ENCODE measurements around the gene RIIAD1.
"Not testable (repeated sequence)": the region's sequence is repeated elsewhere in the genome, so short reads cannot be mapped to it uniquely, and the experiment has no call there.

RIIAD1 gene

DNA sequence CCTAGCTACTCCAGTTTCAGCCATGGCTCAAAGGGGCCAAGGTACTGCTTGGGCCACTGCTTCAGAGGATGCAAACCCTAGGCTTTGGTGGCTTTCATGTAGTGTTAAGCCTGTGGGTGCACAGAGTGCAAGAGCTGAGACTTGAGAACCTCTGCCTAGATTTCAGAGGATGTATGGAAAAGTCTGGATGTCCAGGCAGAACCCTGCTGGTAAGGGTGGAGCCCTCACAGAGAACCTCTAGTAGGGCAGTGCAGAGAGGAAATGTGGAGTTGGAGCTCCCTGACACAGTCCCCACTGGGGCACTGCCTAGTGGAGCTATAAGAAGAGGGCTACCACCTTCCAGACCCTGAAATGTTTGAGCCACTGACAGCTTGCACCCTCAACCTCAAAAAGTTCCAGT, 16.2 kb downstream of the RIIAD1 start:
- Histone ChIP-seq H3K27ac (ENCODE audit: low read depth, low read length) (no peak overlapping the region), H3K36me3 (ENCODE audit: control insufficient read depth, insufficient read depth, low read length) (no peaks in the 10 kb centered on the region), H3K9me3 (ENCODE audit: control insufficient read depth, insufficient read depth, low read depth, low read length) (peaks cover 16% of the 10 kb centered on the region), H3K4me1 (ENCODE audit: control insufficient read depth, insufficient read depth, low read length) (no peaks in the 10 kb centered on the region), H3K9ac (ENCODE audit: low read length) (no peak overlapping the region), H3K27me3 (ENCODE audit: control insufficient read depth, insufficient read depth, low read length) (no peaks in the 10 kb centered on the region; the same call in 1 of the 2 replicates), H3K4me3 (ENCODE audit: low read depth, low read length) (no peak overlapping the region)

DNA sequence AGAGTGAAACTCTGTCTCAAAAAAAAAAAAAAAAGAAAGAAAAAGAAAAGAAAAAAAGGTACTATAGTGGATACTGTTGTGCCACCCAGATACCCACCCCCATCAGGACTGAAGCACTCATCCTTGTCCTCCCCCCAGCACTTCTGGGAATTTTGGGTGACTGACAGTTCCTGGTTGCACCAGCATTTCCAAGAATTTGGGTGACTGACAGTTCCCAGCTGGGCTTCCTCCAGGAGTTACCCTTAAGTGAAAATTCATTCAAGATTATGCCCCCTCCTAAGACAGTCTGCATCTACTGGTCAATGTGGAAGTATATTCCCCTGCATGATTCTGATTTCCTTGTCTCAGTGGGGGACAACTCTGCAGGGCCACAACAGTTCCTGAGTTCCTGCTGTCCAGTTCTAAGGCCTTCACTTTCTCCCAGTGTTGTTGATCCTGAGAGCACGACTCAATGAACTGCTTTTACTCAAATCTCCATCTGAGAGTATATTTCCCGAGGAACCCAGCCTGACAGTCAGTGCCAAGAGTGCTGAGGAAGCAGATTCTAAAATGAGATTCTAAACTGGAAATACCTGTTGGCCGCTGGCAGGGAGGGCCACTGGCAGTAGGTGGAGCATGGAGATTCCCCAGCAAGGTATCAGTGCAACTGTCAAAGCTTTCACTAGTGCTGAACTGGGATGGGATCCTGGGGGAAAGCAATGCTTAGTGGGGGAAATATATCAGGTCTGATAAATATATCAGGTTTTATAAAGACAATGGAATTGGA, 18.5 kb downstream of the RIIAD1 start:
- Histone ChIP-seq H3K4me3 (ENCODE audit: low read depth, low read length) (no peak overlapping the region), H3K36me3 (ENCODE audit: control insufficient read depth, insufficient read depth, low read length) (no peaks in the 10 kb centered on the region), H3K9me3 (ENCODE audit: control insufficient read depth, insufficient read depth, low read depth, low read length) (peaks cover 16% of the 10 kb centered on the region)

DNA sequence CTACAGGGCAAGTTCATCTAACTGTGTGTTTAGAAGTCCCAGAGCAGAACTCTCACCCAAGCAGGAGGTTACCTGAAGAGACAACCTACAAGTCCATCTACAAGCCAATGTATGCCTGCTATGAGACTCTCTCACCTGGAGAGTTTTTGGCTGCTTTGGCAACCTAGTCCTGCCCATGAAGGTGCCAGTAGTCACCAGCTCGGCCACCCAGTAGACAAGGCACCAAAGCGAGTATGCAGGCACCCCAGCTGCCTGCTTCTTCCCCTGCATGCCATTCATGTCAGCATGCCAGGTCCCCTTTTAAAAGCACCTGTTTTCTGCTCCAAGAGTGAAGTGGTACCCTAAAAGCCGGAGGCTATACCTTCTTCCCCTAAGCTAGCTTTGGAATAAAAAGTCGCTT, 20.2 kb downstream of the RIIAD1 start:
- Histone ChIP-seq H3K4me3 (ENCODE audit: low read depth, low read length) (no peak overlapping the region), H3K27me3 (ENCODE audit: control insufficient read depth, insufficient read depth, low read length) (no peaks in the 10 kb centered on the region; the same call in 1 of the 2 replicates), H3K4me1 (ENCODE audit: control insufficient read depth, insufficient read depth, low read length) (no peaks in the 10 kb centered on the region), H3K9me3 (ENCODE audit: control insufficient read depth, insufficient read depth, low read depth, low read length) (peaks cover 16% of the 10 kb centered on the region), H3K9ac (ENCODE audit: low read length) (no peak overlapping the region), H3K36me3 (ENCODE audit: control insufficient read depth, insufficient read depth, low read length) (no peaks in the 10 kb centered on the region), H3K27ac (ENCODE audit: low read depth, low read length) (no peak overlapping the region)

More for the DNA sequence above, 18.5 kb downstream of the RIIAD1 start:
- Histone ChIP-seq H3K27me3 (ENCODE audit: control insufficient read depth, insufficient read depth, low read length) (no peaks in the 10 kb centered on the region; the same call in 1 of the 2 replicates), H3K9ac (ENCODE audit: low read length) (no peak overlapping the region), H3K4me1 (ENCODE audit: control insufficient read depth, insufficient read depth, low read length) (no peaks in the 10 kb centered on the region), H3K27ac (ENCODE audit: low read depth, low read length) (no peak overlapping the region)

DNA sequence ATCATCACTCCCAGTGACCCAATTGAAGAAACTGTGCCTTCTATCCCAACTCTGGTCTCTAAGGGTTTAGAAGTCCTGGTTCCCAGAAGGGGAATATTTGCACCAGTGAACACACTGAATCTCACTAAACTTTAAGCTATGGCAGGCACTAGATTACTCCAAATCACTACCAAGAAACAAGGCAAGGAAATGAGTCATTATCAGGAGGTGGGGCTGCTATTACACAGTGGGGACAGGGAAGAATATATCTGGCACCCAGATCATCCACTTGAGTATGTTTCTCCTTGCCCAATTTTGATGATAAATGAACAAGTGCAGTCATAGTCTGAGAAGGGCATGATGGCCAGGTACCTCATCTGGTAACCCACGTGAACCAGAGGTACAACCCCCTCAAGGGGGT, 35.0 kb downstream of the RIIAD1 start:
- Histone ChIP-seq H3K9me3 (ENCODE audit: control insufficient read depth, insufficient read depth, low read depth, low read length) (no peaks in the 10 kb centered on the region), H3K9ac (ENCODE audit: low read length) (no peak overlapping the region), H3K4me1 (ENCODE audit: control insufficient read depth, insufficient read depth, low read length) (no peaks in the 10 kb centered on the region), H3K27me3 (ENCODE audit: control insufficient read depth, insufficient read depth, low read length) (no peaks in the 10 kb centered on the region), H3K4me3 (ENCODE audit: low read depth, low read length) (no peak overlapping the region), H3K27ac (ENCODE audit: low read depth, low read length) (no peak overlapping the region), H3K36me3 (ENCODE audit: control insufficient read depth, insufficient read depth, low read length) (peaks cover 42% of the 10 kb centered on the region)

DNA sequence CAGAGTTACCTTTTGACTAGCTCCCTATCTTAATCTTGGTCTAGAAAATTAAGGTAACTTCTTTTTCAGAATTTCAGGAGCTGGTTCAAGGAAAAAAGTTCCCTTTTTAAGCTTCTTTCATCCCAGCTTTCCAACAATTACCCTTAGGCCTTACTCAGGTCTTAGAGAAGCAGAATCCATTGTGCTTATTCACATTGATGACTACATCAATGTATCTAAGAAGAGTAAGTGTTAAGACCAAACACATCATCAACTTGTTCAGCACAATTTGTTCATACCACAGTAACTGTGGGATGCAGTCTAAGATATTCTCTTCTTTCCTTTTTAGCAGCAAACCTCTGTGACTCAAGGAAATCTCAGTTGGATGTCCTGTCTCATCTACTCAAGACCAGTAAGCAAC, 37.9 kb downstream of the RIIAD1 start:
- H3K27ac ChIP-seq (ENCODE audit: low read depth, low read length): no peak overlapping the region
- no peaks in the 10 kb centered on the region for H3K9me3 ChIP-seq (ENCODE audit: control insufficient read depth, insufficient read depth, low read depth, low read length)
- peaks cover 51% of the 10 kb centered on the region for H3K36me3 ChIP-seq (ENCODE audit: control insufficient read depth, insufficient read depth, low read length)
- H3K9ac ChIP-seq (ENCODE audit: low read length): no peak overlapping the region
- no peaks in the 10 kb centered on the region for H3K27me3 ChIP-seq (ENCODE audit: control insufficient read depth, insufficient read depth, low read length)
- H3K4me1 ChIP-seq (ENCODE audit: control insufficient read depth, insufficient read depth, low read length): peaks cover 6% of the 10 kb centered on the region; the same call in 1 of the 2 replicates
- H3K4me3 ChIP-seq (ENCODE audit: low read depth, low read length): no peak overlapping the region

DNA sequence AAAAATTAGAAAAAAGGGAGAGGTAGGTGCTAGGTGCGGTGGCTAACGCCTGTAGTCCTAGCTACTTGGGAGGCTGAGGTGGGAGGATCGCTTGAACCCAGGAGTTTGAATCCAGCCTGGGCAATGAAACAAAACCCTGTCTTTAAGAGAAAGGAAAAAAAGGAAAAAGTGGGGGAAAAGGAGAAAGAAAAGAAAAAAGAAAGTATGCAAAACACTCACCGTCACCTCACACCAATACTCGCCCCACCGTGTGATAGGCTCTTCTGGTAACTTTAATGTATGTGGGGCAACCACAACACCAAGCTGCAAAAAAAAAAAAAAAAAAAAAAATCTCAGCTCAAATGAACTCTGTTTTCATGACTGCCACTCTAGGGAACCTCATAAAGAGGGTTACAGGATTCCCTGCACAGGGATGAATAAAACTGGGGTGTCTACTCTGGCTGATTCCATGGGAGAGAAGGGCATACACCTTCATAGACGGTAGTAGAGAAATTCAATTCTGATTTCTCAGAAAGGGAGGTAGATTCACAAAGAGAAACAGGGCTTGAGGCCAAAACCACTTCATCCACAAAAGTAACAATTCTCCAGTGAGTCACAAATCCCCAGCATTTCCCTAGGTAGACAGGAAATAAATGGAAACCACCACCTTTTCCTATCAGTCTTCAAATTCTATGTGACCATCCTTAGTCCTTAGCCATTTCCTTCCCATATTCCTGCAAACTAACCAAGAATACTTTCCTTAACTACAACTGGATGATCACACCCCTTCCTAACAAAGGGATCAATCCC, 39.5 kb downstream of the RIIAD1 start:
- Histone ChIP-seq H3K36me3 (ENCODE audit: control insufficient read depth, insufficient read depth, low read length) (peaks cover 48% of the 10 kb centered on the region), H3K9me3 (ENCODE audit: control insufficient read depth, insufficient read depth, low read depth, low read length) (no peaks in the 10 kb centered on the region), H3K27ac (ENCODE audit: low read depth, low read length) (no peak overlapping the region), H3K27me3 (ENCODE audit: control insufficient read depth, insufficient read depth, low read length) (no peaks in the 10 kb centered on the region), H3K4me1 (ENCODE audit: control insufficient read depth, insufficient read depth, low read length) (peaks cover 6% of the 10 kb centered on the region; the same call in 1 of the 2 replicates), H3K9ac (ENCODE audit: low read length) (no peak overlapping the region), H3K4me3 (ENCODE audit: low read depth, low read length) (no peak overlapping the region)

DNA sequence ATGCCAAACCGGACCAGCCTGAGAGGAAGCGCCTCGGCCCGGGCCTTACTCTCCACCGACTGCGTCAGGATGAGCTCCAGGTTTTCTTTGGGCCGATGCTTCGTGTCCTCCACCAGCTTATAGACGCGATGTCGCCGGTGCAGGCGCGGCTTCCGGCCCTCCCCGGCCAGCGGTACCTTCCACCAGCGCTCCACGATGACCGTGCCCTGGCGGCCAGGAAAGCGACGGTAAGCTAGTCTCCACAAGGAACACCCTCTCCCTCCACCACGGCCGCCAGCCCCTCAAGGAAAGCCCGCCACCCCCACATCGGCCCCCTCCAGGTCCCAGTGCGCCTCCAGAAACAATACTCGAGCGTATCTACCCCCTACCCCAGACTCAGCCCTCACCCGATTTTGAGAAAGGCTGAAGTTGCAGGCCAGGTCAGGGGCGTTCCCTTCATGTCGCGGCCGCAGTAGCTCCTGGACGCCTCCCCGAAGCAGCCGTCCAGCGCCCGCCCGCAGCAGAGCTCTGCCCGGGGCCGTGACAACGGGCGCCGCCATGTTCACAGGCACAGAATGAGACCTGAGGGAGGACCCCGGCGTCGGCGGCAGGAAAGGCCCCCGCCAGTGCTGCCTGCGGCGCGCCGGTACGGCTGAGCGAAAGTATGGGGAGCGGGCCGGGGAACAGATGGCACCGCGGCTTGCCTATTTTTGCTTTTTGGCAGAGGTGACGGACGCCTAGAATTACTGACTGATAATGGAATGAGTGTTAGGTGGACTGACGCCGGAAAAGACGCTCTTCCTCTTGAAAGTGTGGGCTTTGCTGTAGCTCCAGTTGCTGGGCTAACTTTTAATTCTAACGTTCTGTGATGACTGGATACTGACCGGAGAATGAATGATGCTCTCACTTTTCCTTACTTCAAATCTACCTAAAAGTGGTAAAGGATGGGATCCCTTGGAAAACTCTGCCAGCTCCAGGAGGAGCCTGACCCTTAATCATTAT, 41.9 kb downstream of the RIIAD1 start, which contains the start of gene MRPL9:
MRPL9 (minus strand) TSS at position 556 of the 981 bp plus-strand sequence; CDS start at position 539, 17 bp downstream.
- Histone ChIP-seq H3K27ac (ENCODE audit: low read depth, low read length) (peak within 1 kb of the TSS; percentile 73; the same call in 1 of the 2 replicates), H3K36me3 (ENCODE audit: control insufficient read depth, insufficient read depth, low read length) (peaks cover 34% of the 10 kb centered on the region)

DNA sequence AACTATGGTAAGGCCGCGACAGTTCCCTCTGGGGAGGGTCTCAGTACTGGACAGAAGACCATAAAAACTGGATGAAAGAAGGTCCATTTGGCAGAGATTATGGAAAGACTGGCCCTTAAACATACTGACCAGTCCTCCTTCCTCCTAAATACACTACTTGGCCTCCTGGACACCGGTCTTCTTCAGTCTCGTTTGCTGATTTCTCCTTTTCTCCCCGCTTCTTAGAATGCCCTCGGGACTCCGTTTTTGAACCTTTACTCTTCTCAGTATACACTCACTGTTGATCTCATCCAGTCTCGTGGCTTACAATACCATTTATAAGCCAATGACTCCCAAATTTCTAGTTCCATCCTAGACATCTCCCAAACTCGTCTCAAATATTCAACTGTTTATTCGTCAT, 42.7 kb downstream of the RIIAD1 start:
- Histone ChIP-seq H3K27me3 (ENCODE audit: control insufficient read depth, insufficient read depth, low read length) (no peaks in the 10 kb centered on the region), H3K27ac (ENCODE audit: low read depth, low read length) (peak overlapping the region; percentile 28; the same call in 1 of the 2 replicates), H3K9ac (ENCODE audit: low read length) (peak overlapping the region; percentile 89), H3K4me1 (ENCODE audit: control insufficient read depth, insufficient read depth, low read length) (peaks cover 6% of the 10 kb centered on the region; the same call in 1 of the 2 replicates), H3K9me3 (ENCODE audit: control insufficient read depth, insufficient read depth, low read depth, low read length) (no peaks in the 10 kb centered on the region), H3K4me3 (ENCODE audit: low read depth, low read length) (peak overlapping the region; percentile 91), H3K36me3 (ENCODE audit: control insufficient read depth, insufficient read depth, low read length) (peaks cover 28% of the 10 kb centered on the region)

More for the DNA sequence above, 41.9 kb downstream of the RIIAD1 start, which contains the start of gene MRPL9:
- Histone ChIP-seq H3K9me3 (ENCODE audit: control insufficient read depth, insufficient read depth, low read depth, low read length) (no peaks in the 10 kb centered on the region), H3K4me3 (ENCODE audit: low read depth, low read length) (peak within 1 kb of the TSS; percentile 91), H3K27me3 (ENCODE audit: control insufficient read depth, insufficient read depth, low read length) (no peaks in the 10 kb centered on the region), H3K4me1 (ENCODE audit: control insufficient read depth, insufficient read depth, low read length) (peaks cover 6% of the 10 kb centered on the region; the same call in 1 of the 2 replicates), H3K9ac (ENCODE audit: low read length) (peak within 1 kb of the TSS; percentile 89)

DNA sequence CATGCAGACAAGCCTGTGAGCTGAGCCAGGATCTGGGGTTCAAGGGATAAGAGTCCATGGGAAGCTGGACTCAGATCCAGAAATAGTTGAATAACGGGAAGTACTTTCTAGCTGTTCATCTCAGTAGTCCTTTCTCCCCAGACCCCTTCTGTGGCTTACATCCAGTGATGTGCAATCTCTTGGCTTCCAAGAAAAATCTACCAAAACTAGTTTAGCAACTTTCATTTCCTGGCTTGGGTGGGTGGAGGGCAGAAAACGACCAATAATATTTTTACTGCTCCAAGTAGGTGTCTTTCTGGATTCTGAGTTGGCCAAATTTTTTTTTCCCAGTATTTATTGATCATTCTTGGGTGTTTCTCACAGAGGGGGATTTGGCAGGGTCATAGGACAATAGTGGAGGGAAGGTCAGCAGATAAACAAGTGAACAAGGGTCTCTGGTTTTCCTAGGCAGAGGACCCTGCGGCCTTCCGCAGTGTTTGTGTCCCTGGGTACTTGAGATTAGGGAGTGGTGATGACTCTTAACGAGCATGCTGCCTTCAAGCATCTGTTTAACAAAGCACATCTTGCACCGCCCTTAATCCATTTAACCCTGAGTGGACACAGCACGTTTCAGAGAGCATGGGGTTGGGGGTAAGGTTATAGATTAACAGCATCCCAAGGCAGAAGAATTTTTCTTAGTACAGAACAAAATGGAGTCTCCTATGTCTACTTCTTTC, 47.2 kb downstream of the RIIAD1 start:
- H3K4me3 ChIP-seq (ENCODE audit: low read depth, low read length); H3K9me3 ChIP-seq (ENCODE audit: control insufficient read depth, insufficient read depth, low read depth, low read length); H3K9ac ChIP-seq (ENCODE audit: low read length); H3K4me1 ChIP-seq (ENCODE audit: control insufficient read depth, insufficient read depth, low read length); H3K36me3 ChIP-seq (ENCODE audit: control insufficient read depth, insufficient read depth, low read length); H3K27me3 ChIP-seq (ENCODE audit: control insufficient read depth, insufficient read depth, low read length); H3K27ac ChIP-seq (ENCODE audit: low read depth, low read length): not testable (repeated sequence)

DNA sequence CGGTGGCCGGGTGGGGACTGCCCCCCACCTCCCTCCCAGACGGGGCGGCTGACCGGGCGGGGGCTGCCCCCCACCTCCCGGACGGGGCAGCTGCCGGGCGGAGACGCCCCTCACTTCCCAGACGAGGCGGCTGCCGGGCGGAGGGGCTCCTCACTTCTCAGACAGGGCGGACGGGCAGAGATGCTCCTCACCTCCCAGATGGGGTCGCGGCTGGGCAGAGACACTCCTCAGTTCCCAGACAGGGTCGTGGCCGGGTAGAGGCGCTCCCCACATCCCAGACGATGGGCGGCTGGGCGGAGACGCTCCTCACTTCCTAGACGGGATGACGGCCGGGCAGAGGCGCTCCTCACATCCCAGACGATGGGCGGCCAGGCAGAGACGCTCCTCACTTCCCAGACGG, 47.9 kb downstream of the RIIAD1 start:
- not testable (repeated sequence) for H3K27me3 ChIP-seq (ENCODE audit: control insufficient read depth, insufficient read depth, low read length); H3K9ac ChIP-seq (ENCODE audit: low read length); H3K4me3 ChIP-seq (ENCODE audit: low read depth, low read length); H3K9me3 ChIP-seq (ENCODE audit: control insufficient read depth, insufficient read depth, low read depth, low read length); H3K4me1 ChIP-seq (ENCODE audit: control insufficient read depth, insufficient read depth, low read length); H3K27ac ChIP-seq (ENCODE audit: low read depth, low read length)
- peaks cover 11% of the 10 kb centered on the region for H3K36me3 ChIP-seq (ENCODE audit: control insufficient read depth, insufficient read depth, low read length)

Data from HUES6 (cell line).